ENCODE results near the gene FNTB.

DNA sequence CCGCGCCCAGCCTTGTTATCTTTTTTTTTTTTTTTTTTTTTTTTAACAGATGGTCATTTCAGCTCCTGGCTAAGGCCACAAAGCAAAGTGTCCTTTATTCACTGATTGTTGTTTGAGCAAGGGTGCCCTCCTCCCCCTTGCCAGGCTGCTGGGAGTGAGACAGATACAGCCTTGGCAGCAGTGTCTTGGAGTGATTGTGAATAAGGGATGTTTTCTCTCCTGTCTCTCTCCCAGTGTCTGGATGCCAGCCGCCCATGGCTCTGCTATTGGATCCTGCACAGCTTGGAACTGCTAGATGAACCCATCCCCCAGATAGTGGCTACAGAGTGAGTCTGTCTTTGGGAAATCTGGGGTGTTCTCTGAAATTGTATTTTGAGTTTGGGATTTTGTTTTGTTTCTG, 28.7 kb downstream of the FNTB start:
- TF ChIP-seq CBX1 (IDR thresholded peaks at IDR 0.05; ENCODE audit: low read depth) (no peak), ZNF768 (CRISPR knock-in tag; IDR thresholded peaks at IDR 0.05) (no peak), YEATS2 (CRISPR knock-in tag; IDR thresholded peaks at IDR 0.05; ENCODE audit: borderline replicate concordance) (no peak), POLR2AphosphoS5 (IDR thresholded peaks at IDR 0.05; ENCODE audit: low read depth, low read length) (no peak), MYC (CRISPR knock-in tag; IDR thresholded peaks at IDR 0.05; ENCODE audit: borderline replicate concordance) (no peak), ZFX (CRISPR knock-in tag; IDR thresholded peaks at IDR 0.05; ENCODE audit: low read depth) (no peak)
